Central memory CD8-positive, alpha-beta T cell (primary cell): ENCODE measurements around the gene TMEM165.
"Not testable (repeated sequence)": the region's sequence is repeated elsewhere in the genome, so short reads cannot be mapped to it uniquely, and the experiment has no call there.

Experiments used
- ATAC-seq: fragments of 150-1000 bp; cut with Tn5 transposase; replicated peaks from 2 replicates; pipeline ENCODE4 v1.10.0; 2022; ENCODE audit warnings: mild to moderate bottlenecking, moderate FRiP score, moderate number of reproducible peaks; ENCODE audit not compliant: poor library complexity, severe bottlenecking; ENCODE audit errors: extremely low read depth
- DNase-seq, 2 donors: peaks; one replicate each; pipeline ENCODE4 v3.0.0; 2021; ENCODE audit warnings: low spot score in 2 of 2
- H3K27ac Mint-ChIP-seq: one replicate; pipeline ENCODE4 v1.8.0; 2022; ENCODE audit warnings: low read depth, mild to moderate bottlenecking, moderate library complexity, mixed read lengths
- H3K27me3 Mint-ChIP-seq: one replicate; pipeline ENCODE4 v1.8.0; 2022; ENCODE audit warnings: mixed read lengths
- H3K36me3 Mint-ChIP-seq: one replicate; pipeline ENCODE4 v1.8.0; 2022; ENCODE audit warnings: mild to moderate bottlenecking, moderate library complexity, mixed read lengths; ENCODE audit not compliant: insufficient read depth
- H3K4me1 Mint-ChIP-seq: one replicate; pipeline ENCODE4 v1.8.0; 2022; ENCODE audit warnings: mixed read lengths
- H3K4me3 Mint-ChIP-seq: one replicate; pipeline ENCODE4 v1.8.0; 2022; ENCODE audit warnings: mild to moderate bottlenecking, moderate library complexity, mixed read lengths
- H3K9me3 Mint-ChIP-seq: one replicate; pipeline ENCODE4 v1.8.0; 2022; ENCODE audit warnings: mixed read lengths

Gene TMEM165

GRCh38 chr4:55358246-55358645, 37.5 kb upstream of the TMEM165 start:
- H3K4me1 Mint-ChIP-seq = no peaks in the 10 kb centered on the region

GRCh38 chr4:55358668-55359067, 37.1 kb upstream of the TMEM165 start:
- Mint-ChIP-seq H3K9me3 (no peaks in the 10 kb centered on the region), H3K4me3 (no peak overlapping the region), H3K27ac (no peak overlapping the region), H3K4me1 (no peaks in the 10 kb centered on the region), H3K27me3 (no peaks in the 10 kb centered on the region), H3K36me3 (no peaks in the 10 kb centered on the region)
- DNase-seq (no peak), ATAC-seq (no peak)

More at GRCh38 chr4:55358246-55358645, 37.5 kb upstream of the TMEM165 start:
- H3K27ac Mint-ChIP-seq = no peak overlapping the region
- H3K27me3 Mint-ChIP-seq = no peaks in the 10 kb centered on the region
- no peak for DNase-seq
- H3K4me3 Mint-ChIP-seq = no peak overlapping the region
- no peak for ATAC-seq
- no peaks in the 10 kb centered on the region for H3K9me3 Mint-ChIP-seq
- no peaks in the 10 kb centered on the region for H3K36me3 Mint-ChIP-seq

DNA sequence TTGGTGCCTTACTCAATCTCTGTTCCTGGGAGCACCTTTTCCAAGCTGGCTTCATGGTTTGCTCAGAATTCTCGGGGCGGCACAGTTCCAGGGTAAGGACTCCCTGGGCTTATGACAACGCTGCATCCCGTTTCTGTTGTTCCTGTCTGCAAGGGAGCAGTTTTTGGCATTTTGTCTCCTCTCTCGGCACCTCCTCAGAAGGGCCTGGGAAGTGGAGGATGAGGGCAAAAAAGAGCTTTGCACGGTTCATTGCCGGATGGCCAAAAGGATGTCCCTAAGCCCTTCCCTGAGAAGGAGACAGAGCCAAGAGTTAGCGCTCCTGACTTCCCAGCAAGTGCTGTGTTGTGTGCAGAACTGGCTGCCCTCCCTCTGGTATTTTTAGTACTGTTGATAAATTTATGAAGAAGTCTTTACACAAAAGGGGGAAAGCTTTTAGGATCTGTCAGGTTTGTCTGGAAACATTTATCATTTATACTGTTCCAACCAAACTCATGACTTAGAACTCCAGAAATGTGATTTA, 36.3 kb upstream of the TMEM165 start:
- Mint-ChIP-seq H3K4me3 (no peak overlapping the region), H3K36me3 (no peaks in the 10 kb centered on the region), H3K4me1 (no peaks in the 10 kb centered on the region), H3K27ac (no peak overlapping the region), H3K9me3 (no peaks in the 10 kb centered on the region), H3K27me3 (no peaks in the 10 kb centered on the region)
- DNase-seq = no peak
- no peak for ATAC-seq

GRCh38 chr4:55362938-55363337, 32.8 kb upstream of the TMEM165 start:
- not testable (repeated sequence) for DNase-seq, H3K9me3 Mint-ChIP-seq, ATAC-seq, H3K27ac Mint-ChIP-seq, H3K4me3 Mint-ChIP-seq, H3K36me3 Mint-ChIP-seq, H3K4me1 Mint-ChIP-seq, H3K27me3 Mint-ChIP-seq

GRCh38 chr4:55363691-55364351, 31.9 kb upstream of the TMEM165 start:
- H3K27ac Mint-ChIP-seq = no peak overlapping the region
- no peak for ATAC-seq
- H3K36me3 Mint-ChIP-seq = no peaks in the 10 kb centered on the region
- no peak for DNase-seq
- no peaks in the 10 kb centered on the region for H3K9me3 Mint-ChIP-seq
- no peak overlapping the region for H3K4me3 Mint-ChIP-seq
- no peaks in the 10 kb centered on the region for H3K27me3 Mint-ChIP-seq
- no peaks in the 10 kb centered on the region for H3K4me1 Mint-ChIP-seq

GRCh38 chr4:55364691-55365344, 30.9 kb upstream of the TMEM165 start:
- H3K27me3 Mint-ChIP-seq = no peaks in the 10 kb centered on the region
- no peak overlapping the region for H3K4me3 Mint-ChIP-seq
- H3K4me1 Mint-ChIP-seq = no peaks in the 10 kb centered on the region
- DNase-seq = no peak
- H3K9me3 Mint-ChIP-seq = no peaks in the 10 kb centered on the region
- no peaks in the 10 kb centered on the region for H3K36me3 Mint-ChIP-seq
- H3K27ac Mint-ChIP-seq = no peak overlapping the region
- ATAC-seq = no peak

- H3K9me3 Mint-ChIP-seq = no peaks in the 10 kb centered on the region
- ATAC-seq (no peak), DNase-seq (no peak)
- no peak overlapping the region for H3K27ac Mint-ChIP-seq
- no peaks in the 10 kb centered on the region for H3K36me3 Mint-ChIP-seq
- H3K4me3 Mint-ChIP-seq = no peak overlapping the region
- no peaks in the 10 kb centered on the region for H3K4me1 Mint-ChIP-seq
- no peaks in the 10 kb centered on the region for H3K27me3 Mint-ChIP-seq
Observed at GRCh38 chr4:55365345-55365728, 30.4 kb upstream of the TMEM165 start.

DNA sequence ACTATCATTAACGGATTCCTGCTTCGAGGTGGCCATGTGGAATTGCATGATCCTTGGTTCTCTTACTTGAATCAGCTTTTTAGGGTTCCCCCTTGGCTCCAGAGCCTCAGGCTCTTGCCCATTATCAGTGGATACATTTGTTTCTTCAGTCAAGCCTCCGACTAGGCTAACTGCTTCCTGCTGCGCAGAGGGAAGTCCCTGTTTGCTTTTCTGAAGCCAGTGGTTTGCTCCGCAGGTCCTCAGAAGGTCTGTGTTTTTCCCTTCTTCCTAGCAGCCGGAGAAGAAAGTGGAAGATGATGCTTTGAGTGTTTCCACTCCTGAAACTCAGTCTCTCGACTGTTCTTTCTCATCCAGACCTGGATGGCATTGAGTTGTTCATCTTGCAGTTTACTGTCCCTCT, 29.1 kb upstream of the TMEM165 start:
- no peak for ATAC-seq
- no peak for DNase-seq
- Mint-ChIP-seq H3K27ac (no peak overlapping the region), H3K4me3 (no peak overlapping the region), H3K4me1 (no peaks in the 10 kb centered on the region), H3K9me3 (no peaks in the 10 kb centered on the region), H3K27me3 (no peaks in the 10 kb centered on the region), H3K36me3 (no peaks in the 10 kb centered on the region)

DNA sequence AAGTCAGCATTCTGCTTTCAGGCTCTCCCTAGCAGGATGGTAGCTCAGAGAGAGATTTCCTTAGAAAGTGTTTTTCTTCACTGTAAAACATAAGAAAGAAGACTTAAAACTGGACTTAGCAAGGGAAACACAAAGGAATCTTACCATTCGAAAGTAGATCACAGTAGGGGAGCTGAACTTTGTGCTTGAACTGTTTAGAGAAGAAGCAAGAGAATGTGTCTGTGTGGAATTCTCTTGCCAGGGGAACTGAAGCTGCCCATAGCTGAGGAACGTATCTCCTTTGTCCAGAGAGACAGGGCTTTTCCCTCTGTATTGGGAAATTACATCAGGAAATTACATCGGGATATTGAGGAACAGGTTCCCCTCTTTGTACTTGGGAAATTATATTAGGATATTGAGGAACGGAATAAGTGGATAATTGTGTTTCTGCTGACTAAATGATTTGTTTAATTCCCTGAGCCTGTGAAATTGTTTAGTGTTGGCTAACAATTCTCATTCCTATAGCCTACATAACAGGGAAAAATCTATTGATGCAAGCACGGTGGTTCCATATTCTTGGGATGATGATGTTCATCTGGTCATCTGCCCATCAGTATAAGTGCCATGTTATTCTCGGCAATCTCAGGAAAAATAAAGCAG, 28.6 kb upstream of the TMEM165 start:
- no peak overlapping the region for H3K27ac Mint-ChIP-seq
- no peaks in the 10 kb centered on the region for H3K36me3 Mint-ChIP-seq
- ATAC-seq (no peak), DNase-seq (no peak)
- no peaks in the 10 kb centered on the region for H3K4me1 Mint-ChIP-seq
- H3K4me3 Mint-ChIP-seq = no peak overlapping the region
- no peaks in the 10 kb centered on the region for H3K9me3 Mint-ChIP-seq
- H3K27me3 Mint-ChIP-seq = no peaks in the 10 kb centered on the region

GRCh38 chr4:55369968-55370367, 25.8 kb upstream of the TMEM165 start:
- no peaks in the 10 kb centered on the region for H3K27me3 Mint-ChIP-seq
- no peak for DNase-seq
- no peak overlapping the region for H3K4me3 Mint-ChIP-seq
- no peak for ATAC-seq
- no peaks in the 10 kb centered on the region for H3K36me3 Mint-ChIP-seq
- no peak overlapping the region for H3K27ac Mint-ChIP-seq
- H3K4me1 Mint-ChIP-seq = no peaks in the 10 kb centered on the region
- H3K9me3 Mint-ChIP-seq = no peaks in the 10 kb centered on the region

- Mint-ChIP-seq H3K4me1 (no peaks in the 10 kb centered on the region), H3K4me3 (no peak overlapping the region), H3K36me3 (peaks cover 1% of the 10 kb centered on the region), H3K27ac (no peak overlapping the region), H3K27me3 (no peaks in the 10 kb centered on the region), H3K9me3 (no peaks in the 10 kb centered on the region)
- DNase-seq (no peak), ATAC-seq (no peak)
Observed at GRCh38 chr4:55372259-55372658, 23.5 kb upstream of the TMEM165 start.

GRCh38 chr4:55373461-55373860, 22.3 kb upstream of the TMEM165 start:
- H3K27ac Mint-ChIP-seq = no peak overlapping the region
- ATAC-seq (no peak), DNase-seq (no peak)
- no peaks in the 10 kb centered on the region for H3K4me1 Mint-ChIP-seq
- H3K9me3 Mint-ChIP-seq = no peaks in the 10 kb centered on the region
- H3K36me3 Mint-ChIP-seq = peaks cover 2% of the 10 kb centered on the region
- no peak overlapping the region for H3K4me3 Mint-ChIP-seq
- no peaks in the 10 kb centered on the region for H3K27me3 Mint-ChIP-seq

DNA sequence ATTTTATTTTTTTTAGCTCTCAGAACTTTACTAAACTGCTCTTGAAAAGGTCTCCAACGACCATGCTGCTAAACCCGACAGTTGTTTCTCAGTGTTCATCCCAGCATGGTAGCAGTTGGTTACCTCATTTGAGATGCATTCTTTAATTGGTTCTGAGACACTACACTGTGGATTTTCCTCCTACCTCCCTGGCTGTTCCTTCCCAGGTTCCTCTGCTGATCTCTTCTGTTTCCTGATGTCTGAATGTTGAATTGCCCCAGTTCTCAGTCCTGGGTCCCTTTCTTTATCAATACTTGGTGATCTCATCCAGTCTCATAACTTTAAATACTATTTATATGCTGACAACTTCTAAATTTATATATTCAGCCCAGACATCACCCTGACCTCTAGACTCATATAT, 19.1 kb upstream of the TMEM165 start:
- Mint-ChIP-seq H3K36me3 (peaks cover 6% of the 10 kb centered on the region), H3K4me3 (no peak overlapping the region), H3K4me1 (no peaks in the 10 kb centered on the region), H3K27ac (no peak overlapping the region), H3K9me3 (no peaks in the 10 kb centered on the region), H3K27me3 (no peaks in the 10 kb centered on the region)
- no peak for DNase-seq
- no peak for ATAC-seq
